PC-9 (cell line): ENCODE results near the gene BMP4. TPM values are rescaled to one million over a fixed set of nuclear protein-coding genes. Genes with fewer than 3 reads are reported as not detected.
A peak's percentile ranks its signal among the peaks of the same experiment; 100 is the strongest.

ENCODE experiments used
- BruUV-seq: library from RNA; stranded (reverse); fragments of 400-500 nt; replicated peaks from 2 replicates; lab custom pipeline; 2021; lab: Mats Ljungman, UMichigan
- CTCF ChIA-PET: fragments of 300-600 bp; sonication (Branson Sonifier 250); formaldehyde crosslinking; loops from one replicate; lab custom pipeline; 2022; ENCODE audit warnings: antibody characterized with exemption; lab: Charles Lee
- POLR2A ChIA-PET: fragments of 300-600 bp; sonication (Branson Sonifier 250); formaldehyde crosslinking; loops from one replicate; lab custom pipeline; 2022; ENCODE audit warnings: antibody characterized with exemption; ENCODE audit not compliant: unreplicated experiment; lab: Charles Lee
- DNase-seq, 2 experiments: peaks; one replicate each; pipeline versions ENCODE4 v3.0.0 to v3.0.0-alpha.2; 2015 to 2022; ENCODE audit warnings: mixed read lengths in 1 of 2
- H2AFZ ChIP-seq: fragments of 200-600 bp; sonication (generic); 2 replicates; pipeline ENCODE4 v1.8.1; 2017; ENCODE audit warnings: antibody characterized with exemption
- H3F3A ChIP-seq: fragments of 200-600 bp; sonication (generic); 2 replicates; pipeline ENCODE4 v1.8.1; 2017; ENCODE audit warnings: antibody characterized with exemption, mild to moderate bottlenecking, low read depth; ENCODE audit not compliant: insufficient read depth
- H3K27ac ChIP-seq: fragments of 200-600 bp; sonication (generic); 2 replicates; pipeline ENCODE4 v1.6.1; 2016; ENCODE audit warnings: mixed run types
- H3K27me3 ChIP-seq: fragments of 200-600 bp; sonication (generic); 2 replicates; pipeline ENCODE4 v1.6.1; 2016; ENCODE audit warnings: low read depth, mixed run types; ENCODE audit not compliant: insufficient read depth
- H3K36me3 ChIP-seq: fragments of 200-600 bp; sonication (generic); 2 replicates; pipeline ENCODE4 v1.6.1; 2016; ENCODE audit warnings: low read depth, mixed run types
- H3K4me1 ChIP-seq: fragments of 200-600 bp; sonication (generic); replicated peaks from 2 replicates; pipeline ENCODE4 v1.6.1; 2016; ENCODE audit warnings: mixed run types; ENCODE audit not compliant: insufficient read depth
- H3K4me2 ChIP-seq: fragments of 200-600 bp; sonication (generic); 2 replicates; pipeline ENCODE4 v1.6.1; 2017; ENCODE audit warnings: mixed run types
- H3K4me3 ChIP-seq: fragments of 200-600 bp; sonication (generic); 2 replicates; pipeline ENCODE4 v1.6.1; 2016; ENCODE audit warnings: mixed run types
- H3K79me2 ChIP-seq: fragments of 200-600 bp; sonication (generic); 2 replicates; pipeline ENCODE4 v1.6.1; 2017; ENCODE audit warnings: low read depth, mixed run types
- H3K9me2 ChIP-seq: fragments of 200-600 bp; sonication (generic); 2 replicates; pipeline ENCODE4 v1.8.1; 2017; ENCODE audit warnings: mild to moderate bottlenecking; ENCODE audit not compliant: insufficient read depth
- H3K9me3 ChIP-seq: fragments of 200-600 bp; sonication (generic); 2 replicates; pipeline ENCODE4 v1.8.1; 2016; ENCODE audit warnings: low read depth; ENCODE audit not compliant: insufficient read depth
- H4K20me1 ChIP-seq: fragments of 200-600 bp; sonication (generic); 2 replicates; pipeline ENCODE4 v1.8.1; 2017; ENCODE audit not compliant: insufficient read depth
- EZH2 ChIP-seq: fragments of 200-600 bp; sonication (generic); IDR thresholded peaks from 2 replicates; pipeline ENCODE4 v1.8.0; 2017; ENCODE audit warnings: antibody characterized with exemption, low read depth
- intact Hi-C: fragments of 100-400 bp; cut with micrococcal nuclease; formaldehyde crosslinking; loops from one replicate; pipeline ENCODE4 v1.10.0; 2022; ENCODE audit not compliant: unreplicated experiment
- total RNA-seq: library from RNA; stranded (reverse); gene quantifications from 2 replicates; pipeline ENCODE4 v1.2.3, GENCODE V29; 2021
- TF ChIP-seq, protein P1 (sequence below): fragments of 200-600 bp; sonication (generic); conservative IDR thresholded peaks from 2 replicates; pipeline ENCODE4 v1.6.1; 2017; ENCODE audit warnings: mixed run types, antibody characterized with exemption, mild to moderate bottlenecking, moderate library complexity

Gene BMP4
- total RNA-seq, 1 experiment from 2014 or later, result 63.5 TPM

GRCh38 chr14:53979113-53979681, 22.6 kb upstream of the BMP4 start:
- H3K4me2 ChIP-seq, result no peak overlapping the region
- H3K9me3 ChIP-seq, result no peaks in the 10 kb centered on the region; the same call in 1 of the 2 replicates
- no peaks in the 10 kb centered on the region for H3F3A ChIP-seq
- H3K9me2 ChIP-seq, result no peaks in the 10 kb centered on the region
- H3K27ac ChIP-seq, result no peak overlapping the region
- H3K36me3 ChIP-seq, result no peaks in the 10 kb centered on the region
- TF ChIP-seq EZH2, result no peak
- TF ChIP-seq, protein P1, sequence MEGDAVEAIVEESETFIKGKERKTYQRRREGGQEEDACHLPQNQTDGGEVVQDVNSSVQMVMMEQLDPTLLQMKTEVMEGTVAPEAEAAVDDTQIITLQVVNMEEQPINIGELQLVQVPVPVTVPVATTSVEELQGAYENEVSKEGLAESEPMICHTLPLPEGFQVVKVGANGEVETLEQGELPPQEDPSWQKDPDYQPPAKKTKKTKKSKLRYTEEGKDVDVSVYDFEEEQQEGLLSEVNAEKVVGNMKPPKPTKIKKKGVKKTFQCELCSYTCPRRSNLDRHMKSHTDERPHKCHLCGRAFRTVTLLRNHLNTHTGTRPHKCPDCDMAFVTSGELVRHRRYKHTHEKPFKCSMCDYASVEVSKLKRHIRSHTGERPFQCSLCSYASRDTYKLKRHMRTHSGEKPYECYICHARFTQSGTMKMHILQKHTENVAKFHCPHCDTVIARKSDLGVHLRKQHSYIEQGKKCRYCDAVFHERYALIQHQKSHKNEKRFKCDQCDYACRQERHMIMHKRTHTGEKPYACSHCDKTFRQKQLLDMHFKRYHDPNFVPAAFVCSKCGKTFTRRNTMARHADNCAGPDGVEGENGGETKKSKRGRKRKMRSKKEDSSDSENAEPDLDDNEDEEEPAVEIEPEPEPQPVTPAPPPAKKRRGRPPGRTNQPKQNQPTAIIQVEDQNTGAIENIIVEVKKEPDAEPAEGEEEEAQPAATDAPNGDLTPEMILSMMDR, result no peak
- BruUV-seq, result no TSS peak
- H3K27me3 ChIP-seq, result no peaks in the 10 kb centered on the region
- H3K4me1 ChIP-seq, result no peaks in the 10 kb centered on the region
- peak; percentile 50 to 58 for DNase-seq
- intact Hi-C loops, result loop anchor here (1.0 kb wide), 1 partner anchor 127 kb away; no protein-coding TSS in a partner anchor
- H4K20me1 ChIP-seq, result no peaks in the 10 kb centered on the region
- H2AFZ ChIP-seq, result no peak overlapping the region
- POLR2A ChIA-PET, result interaction anchor here (0.6 to 0.7 kb wide), 2 partner anchors 128 to 350 kb away, joined by 3 to 5 read pairs; no protein-coding TSS in a partner anchor
- no peaks in the 10 kb centered on the region for H3K79me2 ChIP-seq
- CTCF ChIA-PET, result no interaction called here
- no peak overlapping the region for H3K4me3 ChIP-seq

DNA sequence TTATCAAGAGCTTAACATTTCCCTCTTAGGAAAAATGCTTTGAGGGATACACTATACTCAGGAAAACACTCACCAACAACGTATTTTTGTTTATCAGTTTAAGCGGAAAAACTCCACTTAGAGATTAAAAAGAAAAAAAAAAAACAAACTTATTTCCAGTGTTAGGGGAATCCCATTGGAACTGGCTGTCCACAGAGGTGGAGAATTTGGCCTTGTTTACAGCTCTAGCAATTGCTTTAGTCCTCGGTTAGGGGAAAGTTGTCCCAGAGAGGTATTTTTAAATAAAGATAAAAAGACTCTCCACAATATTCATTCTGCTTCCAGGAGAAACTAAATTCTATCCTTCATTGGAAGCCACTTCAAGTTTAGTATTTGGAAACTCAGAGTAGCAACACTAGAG, 21.6 kb upstream of the BMP4 start:
- no peak for DNase-seq
- Histone ChIP-seq H3K27ac (no peak overlapping the region), H3K9me2 (no peaks in the 10 kb centered on the region), H3K79me2 (no peaks in the 10 kb centered on the region), H2AFZ (no peak overlapping the region), H3K36me3 (no peaks in the 10 kb centered on the region), H3K27me3 (no peaks in the 10 kb centered on the region), H3K9me3 (no peaks in the 10 kb centered on the region), H3K4me2 (no peak overlapping the region), H3F3A (no peaks in the 10 kb centered on the region), H4K20me1 (no peaks in the 10 kb centered on the region), H3K4me1 (no peaks in the 10 kb centered on the region), H3K4me3 (no peak overlapping the region)
- ChIA-PET POLR2A (interaction anchor here (0.7 kb wide), 1 partner anchor 21 kb away, joined by 5 read pairs; no protein-coding TSS in a partner anchor), CTCF (interaction anchor here (1.2 kb wide), 1 partner anchor 21 kb away, joined by 4 read pairs; no protein-coding TSS in a partner anchor)
- BruUV-seq, result no TSS peak
- intact Hi-C loops, result no loop called here
- TF ChIP-seq EZH2, result no peak
- TF ChIP-seq, protein P1, result no peak

DNA sequence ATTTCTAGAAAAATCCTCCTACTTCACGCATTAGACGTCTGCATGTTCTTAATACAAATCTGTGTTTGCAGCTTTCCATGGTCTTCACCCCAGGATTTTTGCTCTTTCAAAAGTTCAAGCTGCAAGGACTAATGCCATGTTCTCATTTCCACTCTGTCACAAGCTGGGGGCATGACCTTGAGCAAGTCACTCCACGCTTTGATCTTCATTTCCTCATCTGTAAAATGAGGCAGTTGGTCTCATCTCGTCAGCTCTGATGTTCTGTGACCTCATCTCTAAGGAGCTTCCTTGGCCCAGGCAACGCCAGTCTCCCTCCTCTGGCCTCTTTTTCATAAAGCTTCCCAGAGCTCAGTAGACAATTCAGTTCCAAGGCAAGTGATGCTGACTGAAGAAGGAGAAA, 18.8 kb upstream of the BMP4 start:
- Histone ChIP-seq H3K9me3 (no peaks in the 10 kb centered on the region), H3K4me2 (no peak overlapping the region), H3K27ac (no peak overlapping the region), H3K4me3 (no peak overlapping the region), H3K4me1 (no peaks in the 10 kb centered on the region), H3K36me3 (no peaks in the 10 kb centered on the region), H4K20me1 (no peaks in the 10 kb centered on the region), H3K79me2 (no peaks in the 10 kb centered on the region), H2AFZ (no peak overlapping the region), H3K27me3 (no peaks in the 10 kb centered on the region), H3K9me2 (no peaks in the 10 kb centered on the region), H3F3A (no peaks in the 10 kb centered on the region)
- no TSS peak for BruUV-seq
- DNase-seq, result no peak
- intact Hi-C loops, result no loop called here
- TF ChIP-seq EZH2, result no peak
- POLR2A ChIA-PET, result no interaction called here
- CTCF ChIA-PET, result interaction anchor here (0.6 kb wide), 1 partner anchor 588 kb away, joined by 3 read pairs; no protein-coding TSS in a partner anchor
